KMS-11 (cell line): ENCODE measurements around the gene MAU2.

Source experiments
- H2AFZ ChIP-seq: fragments of 200-600 bp; sonication (generic); 2 replicates; pipeline ENCODE4 v1.6.1; 2016; ENCODE audit warnings: antibody characterized with exemption, mixed run types, low read depth
- H3K27ac ChIP-seq: fragments of 200-600 bp; sonication (generic); 2 replicates; pipeline ENCODE4 v1.6.1; 2016; ENCODE audit warnings: mild to moderate bottlenecking, mixed run types
- H3K27me3 ChIP-seq: fragments of 200-600 bp; sonication (generic); 2 replicates; pipeline ENCODE4 v1.6.1; 2017; ENCODE audit warnings: mild to moderate bottlenecking, low read depth, mixed run types, moderate library complexity; ENCODE audit not compliant: insufficient read depth
- H3K36me3 ChIP-seq: fragments of 200-600 bp; sonication (generic); 2 replicates; pipeline ENCODE4 v1.6.1; 2017; ENCODE audit warnings: mild to moderate bottlenecking, mixed run types; ENCODE audit not compliant: insufficient read depth
- H3K4me1 ChIP-seq: fragments of 200-600 bp; sonication (generic); 2 replicates; pipeline ENCODE4 v1.6.1; 2016; ENCODE audit warnings: mild to moderate bottlenecking, low read depth, mixed run types; ENCODE audit not compliant: poor library complexity, severe bottlenecking
- H3K4me2 ChIP-seq: fragments of 200-600 bp; sonication (generic); 2 replicates; pipeline ENCODE4 v1.7.0; 2016; ENCODE audit warnings: mild to moderate bottlenecking, mixed run types
- H3K4me3 ChIP-seq: fragments of 200-600 bp; sonication (generic); IDR thresholded peaks from 2 replicates; pipeline ENCODE4 v1.6.1; 2017; ENCODE audit warnings: low read depth, low read length, mixed read lengths; ENCODE audit not compliant: insufficient read depth
- H3K79me2 ChIP-seq: fragments of 200-600 bp; sonication (generic); 2 replicates; pipeline ENCODE4 v1.6.1; 2016; ENCODE audit warnings: low read depth, mixed run types; ENCODE audit not compliant: insufficient read depth
- H3K9ac ChIP-seq: fragments of 200-600 bp; sonication (generic); 2 replicates; pipeline ENCODE4 v1.6.1; 2016; ENCODE audit warnings: mild to moderate bottlenecking, mixed run types
- H4K20me1 ChIP-seq: fragments of 200-600 bp; sonication (generic); 2 replicates; pipeline ENCODE4 v1.6.1; 2016; ENCODE audit warnings: mild to moderate bottlenecking, mixed run types; ENCODE audit not compliant: insufficient read depth
- TF ChIP-seq, protein P1 (sequence below): fragments of 200-600 bp; sonication (generic); conservative IDR thresholded peaks from 2 replicates; pipeline ENCODE4 v1.6.1; 2017; ENCODE audit warnings: low read depth, mild to moderate bottlenecking, antibody characterized with exemption, low read length, moderate library complexity, mixed read lengths

Gene MAU2

GRCh38 chr19:19305696-19306095 is 14.9 kb upstream of the MAU2 start:
- TF ChIP-seq, protein P1, sequence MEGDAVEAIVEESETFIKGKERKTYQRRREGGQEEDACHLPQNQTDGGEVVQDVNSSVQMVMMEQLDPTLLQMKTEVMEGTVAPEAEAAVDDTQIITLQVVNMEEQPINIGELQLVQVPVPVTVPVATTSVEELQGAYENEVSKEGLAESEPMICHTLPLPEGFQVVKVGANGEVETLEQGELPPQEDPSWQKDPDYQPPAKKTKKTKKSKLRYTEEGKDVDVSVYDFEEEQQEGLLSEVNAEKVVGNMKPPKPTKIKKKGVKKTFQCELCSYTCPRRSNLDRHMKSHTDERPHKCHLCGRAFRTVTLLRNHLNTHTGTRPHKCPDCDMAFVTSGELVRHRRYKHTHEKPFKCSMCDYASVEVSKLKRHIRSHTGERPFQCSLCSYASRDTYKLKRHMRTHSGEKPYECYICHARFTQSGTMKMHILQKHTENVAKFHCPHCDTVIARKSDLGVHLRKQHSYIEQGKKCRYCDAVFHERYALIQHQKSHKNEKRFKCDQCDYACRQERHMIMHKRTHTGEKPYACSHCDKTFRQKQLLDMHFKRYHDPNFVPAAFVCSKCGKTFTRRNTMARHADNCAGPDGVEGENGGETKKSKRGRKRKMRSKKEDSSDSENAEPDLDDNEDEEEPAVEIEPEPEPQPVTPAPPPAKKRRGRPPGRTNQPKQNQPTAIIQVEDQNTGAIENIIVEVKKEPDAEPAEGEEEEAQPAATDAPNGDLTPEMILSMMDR = no peak

DNA sequence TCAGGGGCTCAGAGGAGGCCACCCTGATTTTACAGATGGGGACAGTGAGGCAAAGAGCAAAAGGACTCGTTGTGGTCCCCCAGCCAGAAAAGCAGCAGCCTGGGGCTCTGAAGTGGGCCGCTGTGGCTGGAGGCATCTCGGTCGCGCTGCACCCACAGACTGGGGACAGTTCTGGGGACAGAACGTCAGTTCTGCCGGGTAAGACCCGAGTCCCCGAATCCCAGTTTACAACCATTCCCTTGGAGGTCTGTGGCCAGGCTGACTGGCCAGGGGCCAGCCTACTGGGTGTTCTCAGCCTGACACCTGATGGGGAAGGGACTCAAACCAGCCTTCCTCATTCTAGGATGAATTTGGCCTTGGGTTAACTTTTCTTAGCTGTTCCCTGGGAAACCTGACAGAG is 14.4 kb upstream of the MAU2 start:
- Histone ChIP-seq H3K4me2 (no peak overlapping the region), H3K79me2 (no peaks in the 10 kb centered on the region), H3K4me1 (no peaks in the 10 kb centered on the region), H3K27ac (no peak overlapping the region), H3K36me3 (no peaks in the 10 kb centered on the region; the same call in 1 of the 2 replicates), H2AFZ (no peak overlapping the region), H4K20me1 (no peaks in the 10 kb centered on the region), H3K9ac (no peak overlapping the region), H3K4me3 (no peak overlapping the region), H3K27me3 (no peaks in the 10 kb centered on the region)
- TF ChIP-seq, protein P1 = no peak

More at GRCh38 chr19:19305696-19306095, 14.9 kb upstream of the MAU2 start:
- Histone ChIP-seq H3K27me3 (no peaks in the 10 kb centered on the region), H3K9ac (no peak overlapping the region), H4K20me1 (no peaks in the 10 kb centered on the region), H3K79me2 (no peaks in the 10 kb centered on the region), H3K27ac (no peak overlapping the region), H3K36me3 (no peaks in the 10 kb centered on the region; the same call in 1 of the 2 replicates), H3K4me3 (no peak overlapping the region), H2AFZ (no peak overlapping the region), H3K4me2 (no peak overlapping the region), H3K4me1 (no peaks in the 10 kb centered on the region)

DNA sequence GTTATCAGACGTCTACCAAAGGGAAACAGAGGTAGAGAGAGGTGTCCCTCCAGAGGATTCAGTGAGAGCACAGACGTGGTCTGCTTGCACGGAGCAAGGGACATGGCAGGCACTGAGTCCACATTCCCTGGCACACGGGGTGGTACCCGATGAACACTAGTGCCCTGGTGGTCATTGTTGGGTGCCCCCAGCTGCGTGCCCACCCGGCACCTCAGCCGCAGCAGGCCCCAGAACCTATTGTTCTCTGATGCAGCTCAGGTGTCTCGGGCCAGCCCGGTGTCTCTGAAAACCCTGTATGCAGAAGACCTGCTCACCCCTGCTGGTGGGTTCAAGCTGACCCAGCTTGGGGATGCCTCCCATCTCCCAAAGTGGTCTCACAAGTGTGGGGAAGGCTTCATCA is 12.3 kb upstream of the MAU2 start:
- no peak overlapping the region for H3K27ac ChIP-seq
- TF ChIP-seq, protein P1 = no peak
- H3K4me1 ChIP-seq = no peaks in the 10 kb centered on the region
- no peaks in the 10 kb centered on the region for H4K20me1 ChIP-seq
- no peak overlapping the region for H3K9ac ChIP-seq
- H3K4me3 ChIP-seq = no peak overlapping the region
- no peaks in the 10 kb centered on the region; the same call in 1 of the 2 replicates for H3K36me3 ChIP-seq
- no peaks in the 10 kb centered on the region for H3K79me2 ChIP-seq
- no peaks in the 10 kb centered on the region for H3K27me3 ChIP-seq
- H3K4me2 ChIP-seq = no peak overlapping the region
- no peak overlapping the region for H2AFZ ChIP-seq

DNA sequence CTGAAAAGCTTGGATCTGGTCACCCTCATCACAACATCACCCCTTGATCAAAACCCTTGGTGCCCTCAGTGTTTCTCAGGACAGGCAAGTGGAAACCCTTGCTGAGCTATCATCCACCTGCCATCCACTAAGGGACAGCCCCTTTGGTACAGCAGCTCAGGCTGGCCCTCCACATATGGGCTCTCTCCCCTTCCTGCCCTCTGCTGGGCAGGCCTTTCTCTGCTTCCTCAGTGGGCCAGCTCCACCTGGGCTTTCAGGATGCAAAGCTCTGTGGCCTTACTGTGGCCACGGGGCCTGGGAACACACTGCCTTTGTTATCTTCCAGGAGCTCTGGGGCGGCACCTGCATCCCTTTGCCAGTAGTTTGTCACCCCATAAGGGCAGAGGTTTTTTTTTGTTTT is 5.2 kb upstream of the MAU2 start:
- H3K79me2 ChIP-seq = peaks cover 24% of the 10 kb centered on the region

More for the DNA sequence above, 5.2 kb upstream of the MAU2 start:
- Histone ChIP-seq H3K27ac (no peak overlapping the region), H2AFZ (no peak overlapping the region), H3K4me2 (no peak overlapping the region), H3K9ac (no peak overlapping the region), H4K20me1 (no peaks in the 10 kb centered on the region), H3K4me3 (no peak overlapping the region), H3K4me1 (peaks cover 7% of the 10 kb centered on the region), H3K36me3 (no peaks in the 10 kb centered on the region; the same call in 1 of the 2 replicates), H3K27me3 (no peaks in the 10 kb centered on the region)
- TF ChIP-seq, protein P1 = no peak
